NCI-H82 treated with DMSO at 0.1 percent for 48 hours (cell line): ENCODE results near the gene KRT38.

ENCODE experiments used
- DNase-seq: peaks from one replicate; lab custom pipeline; 2025; ENCODE audit not compliant: unreplicated experiment; lab: John Stamatoyannopoulos, UW

KRT38 gene

GRCh38 chr17:41440531-41441033 lies at the start of gene KRT38:
KRT38 (minus strand) TSS chr17:41440983; CDS start chr17:41440921, 62 bp downstream.
- DNase-seq = no peak

GRCh38 chr17:41489531-41489930 lies 48.7 kb upstream of the KRT38 start, which contains the start of gene KRT36:
KRT36 (minus strand) TSS chr17:41489910; CDS start chr17:41489864, 46 bp downstream.
- DNase-seq = no peak

GRCh38 chr17:41486809-41487530 lies 46.2 kb upstream of the KRT38 start:
- no peak for DNase-seq

- no peak for DNase-seq
Measured at GRCh38 chr17:41486316-41486715, 45.5 kb upstream of the KRT38 start.

- no peak for DNase-seq
Measured at GRCh38 chr17:41484920-41485904, 44.4 kb upstream of the KRT38 start.

- DNase-seq = no peak
Measured at GRCh38 chr17:41483991-41484826, 43.4 kb upstream of the KRT38 start.

GRCh38 chr17:41483531-41483930 lies 42.7 kb upstream of the KRT38 start:
- no peak for DNase-seq

GRCh38 chr17:41481036-41481435 lies 40.3 kb upstream of the KRT38 start, which contains the start of gene KRT35:
KRT35 (minus strand) TSS chr17:41481151; CDS start chr17:41481097, 54 bp downstream.
- no peak for DNase-seq

- no peak for DNase-seq
Measured at GRCh38 chr17:41480581-41480980, 39.8 kb upstream of the KRT38 start.

GRCh38 chr17:41480136-41480535 lies 39.4 kb upstream of the KRT38 start:
- no peak for DNase-seq

- DNase-seq = no peak
Measured at GRCh38 chr17:41478237-41478636, 37.5 kb upstream of the KRT38 start.

GRCh38 chr17:41476866-41477815 lies 36.4 kb upstream of the KRT38 start:
- DNase-seq = no peak

GRCh38 chr17:41475421-41475820 lies 34.6 kb upstream of the KRT38 start:
- no peak for DNase-seq

GRCh38 chr17:41474863-41475262 lies 34.1 kb upstream of the KRT38 start:
- no peak for DNase-seq

GRCh38 chr17:41468346-41468745 lies 27.6 kb upstream of the KRT38 start:
- no peak for DNase-seq

GRCh38 chr17:41467561-41467960 lies 26.8 kb upstream of the KRT38 start:
- DNase-seq = no peak

GRCh38 chr17:41466988-41467387 lies 26.2 kb upstream of the KRT38 start, which contains the start of gene KRT32:
KRT32 (minus strand) TSS chr17:41467386; CDS start chr17:41467325, 61 bp downstream.
- DNase-seq = no peak

- DNase-seq = no peak
Measured at GRCh38 chr17:41464682-41465081, 23.9 kb upstream of the KRT38 start.

GRCh38 chr17:41464173-41464572 lies 23.4 kb upstream of the KRT38 start:
- DNase-seq = no peak
